ENCODE results near the gene ABCA10.

ABCA10 gene

GRCh38 chr17:69265873-69266272 lies 37.2 kb upstream of the ABCA10 start:
- Histone ChIP-seq H4K20me1 (ENCODE audit: insufficient read depth, low read length) (no peaks in the 10 kb centered on the region), H2AFZ (ENCODE audit: low read length) (no peak overlapping the region)
- TF ChIP-seq EZH2 (IDR thresholded peaks at IDR 0.05; ENCODE audit: borderline replicate concordance, low read length) (no peak), CTCF (IDR thresholded peaks at IDR 0.05; ENCODE audit: low read length) (no peak)

GRCh38 chr17:69254187-69254586 lies 25.6 kb upstream of the ABCA10 start:
- no peak overlapping the region for H2AFZ ChIP-seq (ENCODE audit: low read length)
- H3K27me3 ChIP-seq (ENCODE audit: insufficient read depth, low read length), result no peaks in the 10 kb centered on the region
- H3K4me3 ChIP-seq (ENCODE audit: low read depth, low read length, poor library complexity, severe bottlenecking), result no peak overlapping the region
- H3K27ac ChIP-seq (ENCODE audit: low read depth, low read length, poor library complexity, severe bottlenecking), result no peak overlapping the region
- no peaks in the 10 kb centered on the region for H3K9me2 ChIP-seq (ENCODE audit: low read depth, low read length)
- H3K36me3 ChIP-seq (ENCODE audit: insufficient read depth, low read length), result no peaks in the 10 kb centered on the region
- H3K79me2 ChIP-seq (ENCODE audit: insufficient read depth, low read length), result no peaks in the 10 kb centered on the region
- no peak for TF ChIP-seq CTCF (IDR thresholded peaks at IDR 0.05; ENCODE audit: low read length)
- no peak for TF ChIP-seq EZH2 (IDR thresholded peaks at IDR 0.05; ENCODE audit: borderline replicate concordance, low read length)
- H3F3A ChIP-seq (ENCODE audit: insufficient read depth, low read length), result no peaks in the 10 kb centered on the region
- H4K20me1 ChIP-seq (ENCODE audit: insufficient read depth, low read length), result no peaks in the 10 kb centered on the region
- no peaks in the 10 kb centered on the region for H3K4me1 ChIP-seq (ENCODE audit: insufficient read depth, low read length, severe bottlenecking)
- no peaks in the 10 kb centered on the region for H3K9me3 ChIP-seq (ENCODE audit: low read length)
- H3K9ac ChIP-seq (ENCODE audit: low read length), result no peak overlapping the region
- no peak overlapping the region for H3K4me2 ChIP-seq (ENCODE audit: low read length)

More at GRCh38 chr17:69265873-69266272, 37.2 kb upstream of the ABCA10 start:
- no peak overlapping the region for H3K9ac ChIP-seq (ENCODE audit: low read length)
- no peaks in the 10 kb centered on the region for H3K27me3 ChIP-seq (ENCODE audit: insufficient read depth, low read length)
- no peaks in the 10 kb centered on the region for H3K4me1 ChIP-seq (ENCODE audit: insufficient read depth, low read length, severe bottlenecking)
- H3K4me2 ChIP-seq (ENCODE audit: low read length), result no peak overlapping the region
- no peaks in the 10 kb centered on the region for H3K79me2 ChIP-seq (ENCODE audit: insufficient read depth, low read length)
- no peaks in the 10 kb centered on the region for H3K9me3 ChIP-seq (ENCODE audit: low read length)
- H3K36me3 ChIP-seq (ENCODE audit: insufficient read depth, low read length), result no peaks in the 10 kb centered on the region
- no peak overlapping the region for H3K4me3 ChIP-seq (ENCODE audit: low read depth, low read length, poor library complexity, severe bottlenecking)
- no peak overlapping the region for H3K27ac ChIP-seq (ENCODE audit: low read depth, low read length, poor library complexity, severe bottlenecking)
- H3K9me2 ChIP-seq (ENCODE audit: low read depth, low read length), result no peaks in the 10 kb centered on the region
- H3F3A ChIP-seq (ENCODE audit: insufficient read depth, low read length), result no peaks in the 10 kb centered on the region

- Histone ChIP-seq H4K20me1 (ENCODE audit: insufficient read depth, low read length) (no peaks in the 10 kb centered on the region), H3K9me2 (ENCODE audit: low read depth, low read length) (no peaks in the 10 kb centered on the region), H2AFZ (ENCODE audit: low read length) (no peak overlapping the region), H3K4me2 (ENCODE audit: low read length) (no peak overlapping the region), H3K4me1 (ENCODE audit: insufficient read depth, low read length, severe bottlenecking) (no peaks in the 10 kb centered on the region), H3K9ac (ENCODE audit: low read length) (no peak overlapping the region), H3K36me3 (ENCODE audit: insufficient read depth, low read length) (no peaks in the 10 kb centered on the region), H3K27ac (ENCODE audit: low read depth, low read length, poor library complexity, severe bottlenecking) (no peak overlapping the region), H3F3A (ENCODE audit: insufficient read depth, low read length) (no peaks in the 10 kb centered on the region), H3K4me3 (ENCODE audit: low read depth, low read length, poor library complexity, severe bottlenecking) (no peak overlapping the region), H3K9me3 (ENCODE audit: low read length) (no peaks in the 10 kb centered on the region), H3K27me3 (ENCODE audit: insufficient read depth, low read length) (no peaks in the 10 kb centered on the region), H3K79me2 (ENCODE audit: insufficient read depth, low read length) (no peaks in the 10 kb centered on the region)
- TF ChIP-seq EZH2 (IDR thresholded peaks at IDR 0.05; ENCODE audit: borderline replicate concordance, low read length) (no peak), CTCF (IDR thresholded peaks at IDR 0.05; ENCODE audit: low read length) (no peak)
Observed at GRCh38 chr17:69250641-69251040, 22.0 kb upstream of the ABCA10 start.

Data from OCI-LY1 (cell line).